ENCODE results near the gene TAL2. TPM values are rescaled to one million over a fixed set of nuclear protein-coding genes. Genes with fewer than 3 reads are reported as not detected.

TAL2 gene
- total RNA-seq, 4 donors from 2014 or later, result not detected

GRCh38 chr9:105647595-105648349 lies 14.5 kb upstream of the TAL2 start:
- no peaks in the 10 kb centered on the region for H3K9me3 ChIP-seq
- TF ChIP-seq CTCF (IDR thresholded peaks at IDR 0.05) (no peak), POLR2A (IDR thresholded peaks at IDR 0.05) (no peak)
- intact Hi-C loops (cut with DNase I), result no loop called here

GRCh38 chr9:105651806-105652205 lies 10.5 kb upstream of the TAL2 start:
- 65 to 67% methylated on average over 4 of the region's 4 CpGs for WGBS, 2 donors
- H3K36me3 ChIP-seq, result no peaks in the 10 kb centered on the region
- intact Hi-C loops (cut with DNase I), result no loop called here

More at GRCh38 chr9:105647595-105648349, 14.5 kb upstream of the TAL2 start:
- no peaks in the 10 kb centered on the region for H3K4me1 ChIP-seq
- no peak overlapping the region for H3K27ac ChIP-seq
- 77% methylated on average over 12 of the region's 12 CpGs for WGBS, 2 donors
- no peak overlapping the region for H3K4me3 ChIP-seq (replicated peaks in 1 of 3)
- no peaks in the 10 kb centered on the region for H3K27me3 ChIP-seq
- no peaks in the 10 kb centered on the region for H3K36me3 ChIP-seq
- DNase-seq, result no peak

GRCh38 chr9:105656131-105656921 lies 5.9 kb upstream of the TAL2 start:
- WGBS, 2 donors, result 4% methylated on average over 42 to 54 of the region's 75 CpGs
- peak; percentile 30 to 45 for DNase-seq
- TF ChIP-seq POLR2A (IDR thresholded peaks at IDR 0.05) (no peak), CTCF (IDR thresholded peaks at IDR 0.05) (peak in 2 of 6 experiments; percentile 39 to 52)
- H3K9me3 ChIP-seq, result no peaks in the 10 kb centered on the region
- intact Hi-C loops (cut with DNase I), result no loop called here
- no peak overlapping the region for H3K27ac ChIP-seq
- H3K36me3 ChIP-seq, result no peaks in the 10 kb centered on the region
- H3K4me1 ChIP-seq, result no peaks in the 10 kb centered on the region
- H3K27me3 ChIP-seq, result no peaks in the 10 kb centered on the region
- H3K4me3 ChIP-seq (replicated peaks in 1 of 3), result peak overlapping the region; percentile 18 to 24 (median 20)

More at GRCh38 chr9:105651806-105652205, 10.5 kb upstream of the TAL2 start:
- Histone ChIP-seq H3K4me1 (no peaks in the 10 kb centered on the region), H3K4me3 (replicated peaks in 1 of 3) (no peak overlapping the region), H3K27me3 (no peaks in the 10 kb centered on the region), H3K27ac (no peak overlapping the region), H3K9me3 (no peaks in the 10 kb centered on the region)
- DNase-seq, result no peak
- TF ChIP-seq POLR2A (IDR thresholded peaks at IDR 0.05) (no peak), CTCF (IDR thresholded peaks at IDR 0.05) (no peak)

GRCh38 chr9:105658351-105658750 lies 3.9 kb upstream of the TAL2 start:
- no peaks in the 10 kb centered on the region for H3K9me3 ChIP-seq
- no peak overlapping the region for H3K27ac ChIP-seq
- no peak for TF ChIP-seq CTCF (IDR thresholded peaks at IDR 0.05)
- no peak for TF ChIP-seq POLR2A (IDR thresholded peaks at IDR 0.05)
- H3K27me3 ChIP-seq, result no peaks in the 10 kb centered on the region
- intact Hi-C loops (cut with DNase I), result no loop called here
- WGBS, 2 donors, result 71 to 73% methylated on average over 2 of the region's 2 CpGs
- H3K36me3 ChIP-seq, result no peaks in the 10 kb centered on the region
- no peak overlapping the region for H3K4me3 ChIP-seq (replicated peaks in 1 of 3)
- no peak for DNase-seq
- H3K4me1 ChIP-seq, result no peaks in the 10 kb centered on the region

GRCh38 chr9:105661011-105661410 lies 1.2 kb upstream of the TAL2 start:
- no peaks in the 10 kb centered on the region for H3K36me3 ChIP-seq
- TF ChIP-seq POLR2A (IDR thresholded peaks at IDR 0.05), result no peak
- 74 to 78% methylated on average over 4 of the region's 4 CpGs for WGBS, 2 donors
- no peak overlapping the region for H3K27ac ChIP-seq
- H3K4me3 ChIP-seq (replicated peaks in 1 of 3), result no peak overlapping the region
- intact Hi-C loops (cut with DNase I), result no loop called here
- H3K27me3 ChIP-seq, result no peaks in the 10 kb centered on the region
- no peak for DNase-seq
- no peaks in the 10 kb centered on the region for H3K9me3 ChIP-seq
- no peaks in the 10 kb centered on the region for H3K4me1 ChIP-seq
